NCI-H187 (cell line): ENCODE results near the gene CBX8.

Experiments used
- DNase-seq, 2 experiments: peaks; one replicate each; lab custom pipeline; 2025; lab: John Stamatoyannopoulos, UW

The CBX8 gene

GRCh38 chr17:79750650-79751545 is 46.0 kb downstream of the CBX8 start:
- no peak for DNase-seq

DNA sequence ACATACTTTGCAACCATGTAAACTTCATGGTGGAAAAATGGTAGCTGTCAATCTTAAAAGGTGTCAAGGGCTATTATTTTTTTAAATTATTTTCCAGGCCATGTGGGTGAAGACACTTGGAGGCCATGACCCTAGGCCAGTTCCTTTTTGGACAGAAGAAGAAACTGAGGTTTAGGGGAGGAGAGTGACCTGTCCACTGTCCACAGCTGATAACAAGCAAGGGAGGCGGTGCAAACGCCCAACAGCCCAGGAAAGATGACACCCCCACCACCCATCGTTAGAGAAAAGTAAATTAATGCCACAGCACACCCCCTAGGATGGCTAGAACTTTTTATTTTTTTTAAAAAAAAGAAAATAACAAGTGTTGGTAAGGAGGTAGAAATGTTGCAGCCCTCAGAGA is 46.9 kb downstream of the CBX8 start:
- DNase-seq: no peak

GRCh38 chr17:79749156-79749815 is 47.6 kb downstream of the CBX8 start:
- no peak for DNase-seq

GRCh38 chr17:79748295-79749099 is 48.4 kb downstream of the CBX8 start:
- DNase-seq: no peak

DNA sequence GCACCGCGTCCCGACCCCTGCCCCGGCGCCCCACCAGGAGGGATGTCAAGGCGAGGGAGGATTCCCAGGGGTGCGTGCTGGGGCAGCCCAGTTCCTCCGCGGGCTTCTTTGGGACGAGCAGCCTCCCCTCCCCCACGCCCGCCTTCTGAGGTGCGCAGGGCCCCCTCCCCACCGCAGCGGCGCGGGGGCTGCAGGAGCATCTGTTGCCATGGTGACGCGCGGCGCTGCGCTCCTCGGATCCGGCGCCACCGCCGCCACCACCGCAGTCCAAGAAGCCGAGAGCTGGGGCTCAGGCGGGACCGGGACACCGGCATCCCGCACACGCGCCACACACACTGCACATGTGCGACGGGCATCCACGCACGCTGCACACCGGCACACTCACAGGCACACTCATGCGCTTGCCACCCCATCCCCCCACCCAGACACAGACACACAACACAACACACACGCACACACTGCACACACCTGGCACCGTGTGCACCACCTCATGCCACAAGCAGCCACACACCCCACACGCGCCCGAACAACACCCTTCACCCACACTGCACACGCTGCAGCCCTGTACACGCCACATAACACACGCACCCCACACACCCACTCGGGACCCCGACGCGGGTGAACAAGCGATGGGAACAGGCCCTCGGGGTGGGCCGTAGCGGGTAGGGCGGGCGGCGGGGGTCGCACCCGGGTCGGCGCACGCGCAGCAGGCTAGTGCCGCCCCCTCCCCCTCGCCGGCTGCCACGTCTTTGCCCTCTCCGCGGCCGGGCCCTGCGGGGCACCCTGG is 49.2 kb downstream of the CBX8 start:
- no peak for DNase-seq

DNA sequence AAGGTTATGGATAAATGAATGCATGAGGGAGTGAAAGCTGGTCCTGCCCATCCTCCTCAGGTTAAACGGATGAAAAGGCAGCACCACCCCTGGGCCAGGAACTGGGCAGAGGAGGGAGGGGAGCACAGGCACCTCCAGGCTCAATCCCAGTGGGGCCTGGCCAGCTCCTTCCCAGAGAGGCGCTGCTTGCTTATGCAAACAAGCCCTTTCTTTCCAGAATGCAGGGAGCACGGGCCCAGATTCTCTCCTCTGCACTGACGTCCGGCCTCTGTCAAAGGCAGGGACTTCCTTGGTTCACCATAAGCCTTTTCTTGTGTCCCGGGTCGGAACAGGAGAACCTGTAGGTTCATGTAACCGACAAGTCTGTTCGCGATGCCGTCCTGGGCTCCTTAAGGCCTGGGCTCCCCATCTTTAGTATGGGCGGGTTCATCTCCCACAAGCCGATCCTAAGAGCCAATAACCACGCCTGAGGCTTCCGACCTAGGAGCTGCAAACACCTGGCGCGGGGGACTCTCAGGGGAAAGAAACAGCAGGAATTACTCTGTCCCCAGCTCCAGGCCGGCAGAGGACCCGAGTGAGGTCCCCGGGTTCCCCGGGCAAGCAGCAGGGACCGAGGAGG is 49.9 kb downstream of the CBX8 start:
- DNase-seq: no peak

DNA sequence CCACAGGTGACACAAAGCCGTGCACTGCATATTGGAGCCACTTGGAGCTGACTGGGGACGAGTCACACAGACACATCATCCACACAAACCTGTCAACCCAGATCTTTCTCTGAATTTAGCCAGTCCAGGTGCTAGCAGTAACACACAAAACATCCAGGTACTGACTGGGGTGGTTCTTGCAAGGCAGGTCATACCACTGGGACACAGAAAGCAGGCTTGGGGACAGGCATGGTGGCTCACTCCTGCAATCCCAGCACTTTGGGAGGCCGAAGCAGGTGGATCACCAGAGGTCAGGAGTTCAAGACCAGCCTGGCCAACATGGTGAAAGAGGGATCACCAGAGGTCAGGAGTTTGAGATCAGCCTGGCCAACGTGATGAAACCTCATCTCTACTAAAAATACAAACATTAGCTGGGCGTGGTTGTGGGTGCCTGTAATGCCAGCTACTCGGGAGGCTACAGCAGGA is 51.2 kb downstream of the CBX8 start:
- DNase-seq: no peak

DNA sequence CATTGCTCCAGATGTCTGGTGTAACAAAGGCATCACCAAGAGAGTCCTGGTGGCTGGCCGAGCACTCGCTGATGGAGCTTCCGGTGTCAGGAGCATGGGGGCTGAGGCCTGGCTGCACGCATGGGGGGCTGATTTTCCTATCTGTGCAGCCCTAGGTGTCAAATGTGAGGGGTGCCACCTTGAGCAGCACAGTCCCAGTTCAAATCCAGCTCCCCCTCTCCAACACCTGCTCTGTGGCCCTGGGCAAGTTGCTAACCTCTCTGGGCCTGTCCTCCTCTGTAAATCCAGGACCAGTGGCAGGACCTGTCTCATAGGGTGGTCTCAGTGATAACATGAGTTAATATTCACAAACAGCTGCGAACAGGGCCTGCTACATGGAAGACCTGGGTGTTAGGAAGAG is 53.3 kb downstream of the CBX8 start:
- no peak for DNase-seq

DNA sequence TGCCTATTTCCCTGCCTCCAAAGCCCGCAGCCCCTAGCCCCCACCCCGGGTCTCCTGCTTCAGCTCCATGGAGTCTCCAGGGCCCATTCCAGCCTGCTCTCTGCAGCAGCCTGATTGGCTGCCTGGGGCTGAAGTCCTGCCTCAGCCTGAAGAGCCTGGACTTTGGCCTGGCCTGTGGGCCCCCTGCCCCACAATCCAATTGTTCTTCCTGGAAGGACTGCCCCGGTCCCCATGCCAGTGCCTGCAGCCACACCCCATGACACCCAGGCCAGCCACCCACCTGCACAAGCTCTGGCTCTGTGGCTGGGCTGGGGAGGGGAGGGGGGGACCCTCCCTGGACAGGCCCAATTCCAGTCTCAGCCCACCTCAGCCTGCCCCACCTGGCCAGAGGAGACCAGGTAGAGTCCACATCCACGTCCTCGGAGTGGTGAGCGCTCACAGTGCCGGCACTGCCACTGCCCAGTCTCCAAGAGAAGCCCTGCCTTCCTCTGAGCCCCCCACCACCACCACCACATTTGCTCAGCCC is 53.9 kb downstream of the CBX8 start:
- no peak for DNase-seq

DNA sequence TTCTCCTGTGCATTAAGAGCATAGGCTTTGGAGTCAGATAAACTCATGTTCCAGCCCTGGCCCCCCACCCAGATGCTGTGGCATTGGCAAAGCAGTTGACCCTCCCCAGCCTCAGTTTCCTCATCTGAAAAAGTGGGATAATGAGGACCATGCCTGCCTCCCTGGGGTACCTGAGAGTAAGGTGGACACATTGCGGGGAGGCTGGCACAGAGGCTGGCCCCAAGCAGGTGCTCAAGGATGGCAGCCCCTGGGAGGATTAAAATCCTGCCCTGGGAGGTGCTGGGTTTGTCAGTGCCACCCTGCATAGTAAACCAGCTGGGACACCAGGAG is 54.3 kb downstream of the CBX8 start:
- no peak for DNase-seq
